Fibroblast of skin of scalp (primary cell): Measurements from ENCODE around the gene CLNK.
"Not testable (repeated sequence)": the region's sequence is repeated elsewhere in the genome, so short reads cannot be mapped to it uniquely, and the experiment has no call there.

ENCODE experiments used
- DNase-seq: peaks from one replicate; pipeline ENCODE4 v3.0.0-alpha.2; 2013

CLNK gene

DNA sequence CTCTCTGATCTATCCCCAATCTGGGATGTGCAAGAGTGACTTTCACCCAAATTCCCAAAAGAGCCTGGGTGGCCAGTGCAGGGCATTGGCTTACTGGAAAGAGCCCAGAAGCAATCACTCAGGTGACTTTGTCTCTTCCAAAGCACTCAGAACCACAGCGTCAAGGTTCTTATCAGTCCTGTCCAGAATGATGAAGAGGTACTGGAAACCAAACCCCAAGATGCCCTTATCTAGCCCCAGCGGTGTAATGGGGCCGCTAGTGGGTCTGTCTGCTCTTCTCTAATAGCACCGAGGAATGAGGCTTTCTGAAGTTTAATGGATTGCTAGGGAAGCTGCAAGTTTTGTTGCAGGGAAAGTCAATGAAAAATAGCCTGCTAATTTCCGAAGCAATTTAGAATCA, 21.6 kb downstream of the CLNK start:
- DNase-seq = no peak

DNA sequence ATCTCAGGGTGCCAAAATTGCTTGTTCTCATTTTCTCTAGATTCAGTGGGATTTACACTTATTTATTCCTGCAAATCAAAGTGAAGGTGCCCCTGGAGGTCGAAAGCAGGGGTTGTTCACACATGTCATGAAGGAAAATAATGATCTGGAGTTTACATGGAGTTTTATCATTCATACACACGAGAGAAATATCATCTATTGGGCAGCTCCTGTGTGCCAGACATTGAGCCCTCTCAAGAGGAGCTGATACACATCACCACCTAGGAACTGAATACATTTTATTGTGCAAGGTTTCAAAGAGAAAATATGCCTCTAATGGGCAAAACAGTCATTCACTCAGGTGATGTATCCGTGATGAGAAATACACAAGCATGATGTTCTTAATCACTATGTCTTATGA, 23.5 kb downstream of the CLNK start:
- no peak for DNase-seq

DNA sequence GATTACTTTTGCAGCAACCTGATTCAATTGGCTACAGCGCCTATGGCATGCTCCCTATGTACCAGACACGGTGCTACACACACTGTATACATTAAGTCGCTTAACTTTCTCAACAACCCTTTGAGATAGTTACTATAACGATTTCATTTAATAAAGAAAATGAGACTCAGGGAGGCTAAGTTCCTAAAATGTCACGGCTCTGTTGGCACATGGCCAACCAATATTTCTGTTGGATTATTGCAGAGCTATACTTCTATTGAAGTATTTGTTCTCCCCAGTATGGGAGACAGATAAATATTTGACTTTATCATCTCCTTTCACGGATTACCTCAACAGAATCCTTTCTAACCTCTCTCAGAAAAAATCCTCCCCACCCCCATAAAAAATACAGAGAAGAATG, 25.3 kb downstream of the CLNK start:
- no peak for DNase-seq

DNA sequence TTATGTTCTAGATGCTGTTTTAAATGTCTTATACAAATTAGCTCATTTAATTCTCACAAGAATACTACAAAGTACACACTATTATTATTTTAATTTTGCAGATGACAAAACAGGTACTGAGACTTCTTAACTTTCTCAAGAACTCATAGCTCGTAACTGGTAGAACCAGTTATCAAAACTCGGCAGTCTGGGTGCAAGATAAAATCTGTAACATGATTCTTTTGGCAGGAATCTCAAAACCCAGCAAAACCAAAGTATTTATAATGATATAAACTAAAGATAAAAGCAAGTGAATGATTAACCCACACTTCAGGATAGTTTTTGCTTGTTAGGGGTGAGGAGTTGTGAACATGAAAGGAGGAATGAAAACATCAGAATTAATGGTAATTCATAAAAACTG, 27.6 kb downstream of the CLNK start:
- DNase-seq = no peak

DNA sequence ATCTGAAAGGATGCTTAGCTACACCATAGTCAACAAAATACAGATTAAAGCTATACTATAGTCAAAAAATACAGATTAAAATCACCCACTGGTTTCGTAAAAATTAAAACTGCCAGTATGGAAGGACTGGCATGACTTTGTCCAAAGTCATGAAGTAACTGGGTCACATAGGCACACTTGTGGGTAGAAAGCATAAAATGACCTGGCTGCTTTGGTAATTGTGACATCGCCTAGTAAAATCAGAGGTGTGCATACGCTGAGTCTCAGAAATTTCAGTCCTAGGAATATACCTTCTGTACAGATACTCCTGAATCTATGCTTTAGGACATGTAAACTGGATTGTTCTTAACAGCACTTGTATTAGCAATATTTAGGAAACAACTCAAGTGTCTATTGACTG, 28.1 kb downstream of the CLNK start:
- DNase-seq = no peak

DNA sequence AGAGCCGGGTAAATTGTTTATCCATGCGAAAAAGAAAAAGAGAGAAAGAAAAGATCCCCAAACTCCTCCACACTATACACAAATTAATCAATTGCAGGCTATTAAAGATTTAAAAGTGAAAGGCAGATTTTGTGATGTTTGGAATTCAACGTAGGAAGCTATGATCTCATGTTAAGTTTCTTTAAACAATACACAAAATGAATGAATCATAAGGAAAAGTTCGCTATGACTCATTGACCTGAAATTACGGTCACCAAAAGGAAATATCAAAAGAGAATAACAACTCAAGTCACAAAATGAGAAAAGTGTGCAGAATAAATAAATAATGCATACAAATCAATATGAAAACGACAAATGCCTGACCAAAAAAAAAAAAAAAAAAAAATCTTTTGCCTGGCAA, 28.6 kb downstream of the CLNK start:
- peak; percentile 54 for DNase-seq

DNA sequence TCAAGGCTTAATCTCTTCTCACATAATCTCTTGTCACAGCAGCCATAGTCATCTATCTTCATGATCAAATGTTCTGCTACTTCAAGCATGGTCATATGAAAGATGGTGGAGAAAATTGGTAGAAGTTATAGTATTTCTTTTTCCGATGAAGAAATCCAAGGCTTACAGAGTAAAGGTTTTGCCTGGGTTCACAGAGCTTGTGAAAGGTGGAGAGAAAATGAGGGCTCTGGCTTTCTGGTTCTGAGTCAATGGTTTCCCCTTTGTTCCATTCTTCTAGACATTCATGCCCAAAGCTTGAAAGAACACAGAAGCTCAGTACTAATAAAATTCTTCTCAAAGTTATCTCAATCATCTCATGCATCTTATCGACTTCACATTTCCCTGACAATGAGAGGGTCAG, 36.1 kb downstream of the CLNK start:
- no peak for DNase-seq

DNA sequence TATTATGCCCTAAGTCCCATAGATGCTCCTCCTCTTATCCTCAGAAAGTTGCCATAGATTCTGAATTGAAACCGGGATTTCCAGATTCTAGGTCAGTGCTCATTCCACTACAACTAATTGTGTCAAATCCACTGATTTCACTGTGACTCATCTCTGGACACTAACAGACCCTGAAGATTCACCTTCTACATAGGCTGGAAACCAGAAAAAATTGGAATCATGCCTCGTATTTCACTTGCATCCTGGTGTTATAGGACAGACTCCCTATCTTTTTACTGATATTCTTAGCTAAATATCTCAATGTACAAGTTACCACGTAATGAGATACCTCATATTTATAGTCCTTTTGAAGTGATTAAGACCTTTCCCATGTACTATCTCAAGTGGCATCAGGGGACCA, 36.7 kb downstream of the CLNK start:
- no peak for DNase-seq

DNA sequence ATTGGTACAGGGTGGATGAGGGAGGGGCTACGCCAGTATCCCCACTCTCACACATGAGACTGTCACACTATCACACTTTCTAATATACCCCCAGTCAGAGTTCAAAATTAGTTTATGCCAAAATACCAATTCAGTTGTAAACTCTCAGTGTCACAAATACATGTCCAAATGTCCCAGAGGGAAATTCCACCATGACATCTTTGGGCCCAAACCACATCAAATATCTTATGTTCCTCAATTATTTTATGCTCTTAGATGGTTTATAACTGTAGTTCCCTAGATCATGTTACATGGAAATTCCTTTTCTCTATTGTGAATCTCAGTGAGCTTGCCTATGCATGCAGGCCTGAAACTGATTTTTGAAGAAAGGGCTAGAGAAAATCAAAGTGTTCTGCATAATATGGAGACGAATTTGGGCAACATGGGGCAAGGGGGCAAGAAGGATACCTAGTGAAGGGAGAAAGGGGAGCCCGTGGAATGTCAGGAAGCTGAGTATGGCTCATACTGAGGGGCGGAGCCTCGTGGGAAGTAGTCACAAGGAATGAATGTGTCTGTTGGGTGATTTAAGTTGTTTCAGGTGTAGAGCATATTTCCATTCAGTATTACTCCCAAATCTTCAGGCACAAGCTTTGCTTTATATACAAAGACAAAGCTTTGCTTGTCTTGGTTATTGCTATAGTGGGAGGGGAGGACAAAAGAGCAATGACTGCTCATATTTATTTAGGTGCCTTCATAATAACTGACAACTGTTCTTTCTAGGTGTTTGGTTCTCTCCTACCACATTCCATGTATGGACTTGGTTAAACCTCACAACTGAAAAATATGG, 40.8 kb downstream of the CLNK start:
- no peak for DNase-seq

DNA sequence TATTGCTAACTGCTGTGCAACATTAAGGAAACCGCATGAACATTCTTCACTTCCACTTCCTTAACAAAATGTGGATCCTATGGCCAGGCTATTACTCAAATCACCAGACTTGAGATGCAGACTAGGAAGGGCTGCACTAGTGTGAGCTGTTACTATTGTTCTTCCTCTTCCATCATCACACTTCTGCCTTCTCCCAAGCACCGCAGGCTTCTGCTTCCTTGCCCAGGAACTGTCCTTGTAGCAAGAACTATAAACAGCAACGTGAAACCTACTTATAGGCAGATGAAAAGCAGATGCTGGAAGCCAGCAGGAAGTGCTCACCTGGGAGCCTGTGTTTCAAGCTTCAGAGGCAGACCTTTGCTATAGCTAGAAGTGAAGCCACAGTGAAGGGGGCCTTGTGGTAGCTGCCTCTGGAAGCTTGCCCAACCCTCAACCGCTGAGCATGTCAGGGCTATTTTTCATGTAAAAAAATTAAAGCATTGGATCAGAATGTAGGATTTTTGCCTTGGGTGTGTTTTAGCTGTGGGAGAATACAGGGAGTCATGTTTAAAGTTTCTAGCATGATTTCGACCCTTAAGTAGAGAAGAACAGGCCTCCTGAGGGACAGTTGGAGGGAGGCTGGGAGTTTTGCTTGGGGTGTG, 43.9 kb downstream of the CLNK start:
- peak; percentile 83 for DNase-seq

DNA sequence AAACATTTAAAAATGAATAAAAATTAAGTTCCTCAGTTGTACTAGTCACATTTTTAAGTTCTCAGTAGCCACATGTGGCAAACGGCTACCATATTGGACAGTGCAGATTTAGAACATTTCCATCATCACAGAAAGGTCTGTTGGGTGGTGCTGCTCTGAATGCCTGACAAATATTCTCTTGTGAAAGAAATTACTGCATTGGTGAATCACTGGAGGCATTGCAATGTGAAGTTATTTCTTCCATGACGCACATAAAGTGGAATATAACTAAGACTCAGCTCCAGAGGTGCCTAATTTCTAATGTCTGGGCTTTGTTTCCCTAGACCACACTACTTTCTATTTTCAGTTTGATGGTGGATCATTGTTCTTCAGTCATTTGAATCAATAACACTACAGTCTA, 44.9 kb downstream of the CLNK start:
- peak; percentile 70 for DNase-seq

DNA sequence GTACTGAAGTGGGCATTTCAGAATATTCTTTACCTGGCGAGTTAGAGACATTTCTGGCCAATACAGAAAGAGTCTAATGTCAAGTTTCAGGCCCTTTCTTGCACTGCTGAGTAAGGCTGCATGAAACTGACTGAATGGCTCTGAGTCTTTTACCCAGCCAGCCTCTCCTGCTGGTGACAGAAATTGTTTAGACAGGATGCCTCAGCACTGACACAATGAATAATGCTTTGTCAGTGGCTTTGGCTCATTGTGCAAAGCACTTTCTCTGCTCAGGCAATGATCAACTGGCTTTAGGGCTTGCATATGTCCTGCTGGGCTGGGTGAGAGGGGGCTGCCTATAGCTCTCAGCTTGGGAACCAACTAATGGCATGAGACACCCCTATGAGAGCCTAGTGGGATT, 45.5 kb downstream of the CLNK start:
- DNase-seq = peak; percentile 54

DNA sequence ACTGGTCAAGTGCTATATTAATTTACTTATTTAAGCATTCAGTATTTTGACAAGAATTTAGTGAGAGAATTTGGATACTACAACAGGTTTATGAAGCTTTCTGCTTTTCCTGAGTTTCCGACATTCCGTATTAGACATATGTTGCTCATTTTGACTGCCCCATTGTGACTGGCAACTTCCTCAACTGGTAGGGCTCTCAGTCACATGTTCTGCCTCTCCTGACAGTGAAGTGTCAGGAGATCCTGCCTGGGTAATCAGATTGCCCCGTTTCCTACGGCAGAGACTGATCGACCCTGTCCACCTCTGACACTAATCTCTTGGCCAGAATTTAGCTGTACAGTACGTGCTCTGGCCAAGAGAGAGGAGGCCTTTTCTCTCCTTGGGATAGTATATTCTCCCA, 49.5 kb downstream of the CLNK start:
- DNase-seq = no peak

DNA sequence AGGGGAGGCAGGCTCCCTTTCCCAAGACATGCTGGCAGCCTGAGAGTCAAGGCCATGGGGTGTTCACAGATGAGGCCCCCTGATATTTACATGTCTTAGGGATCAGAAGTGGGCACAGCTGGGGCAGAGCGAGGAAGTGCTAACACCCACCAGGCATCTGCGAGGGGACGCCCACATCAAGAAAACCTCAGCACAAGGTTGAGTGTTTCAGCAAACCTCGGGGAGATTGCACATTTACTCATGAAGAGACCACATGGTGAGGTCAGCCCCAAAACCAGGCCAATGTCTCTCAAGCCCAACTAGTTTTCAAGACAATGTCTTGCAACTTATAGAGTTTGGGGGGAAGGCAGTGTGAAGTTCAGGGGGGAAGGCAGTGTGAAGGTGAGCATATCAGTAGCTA, 55.2 kb downstream of the CLNK start:
- no peak for DNase-seq

DNA sequence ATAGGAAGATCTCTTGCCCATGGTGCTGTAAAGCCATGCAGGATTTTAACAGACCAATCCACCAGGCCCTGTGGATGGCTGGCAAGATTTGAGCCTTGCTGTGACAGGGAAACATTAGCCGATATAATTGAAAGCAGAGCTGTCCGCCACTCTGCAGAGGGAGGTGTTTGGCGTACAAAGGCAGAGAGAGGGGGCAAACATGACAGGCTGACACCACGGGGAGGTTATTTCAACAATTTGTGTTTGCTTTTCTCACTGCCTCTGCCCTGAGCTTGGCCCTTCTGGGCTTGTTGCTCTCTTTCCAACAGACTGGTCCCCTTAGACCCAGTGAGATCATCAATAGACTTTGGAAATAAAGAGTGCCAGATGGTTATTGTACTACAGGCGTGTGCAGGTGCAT, 59.4 kb downstream of the CLNK start:
- DNase-seq = peak; percentile 65

DNA sequence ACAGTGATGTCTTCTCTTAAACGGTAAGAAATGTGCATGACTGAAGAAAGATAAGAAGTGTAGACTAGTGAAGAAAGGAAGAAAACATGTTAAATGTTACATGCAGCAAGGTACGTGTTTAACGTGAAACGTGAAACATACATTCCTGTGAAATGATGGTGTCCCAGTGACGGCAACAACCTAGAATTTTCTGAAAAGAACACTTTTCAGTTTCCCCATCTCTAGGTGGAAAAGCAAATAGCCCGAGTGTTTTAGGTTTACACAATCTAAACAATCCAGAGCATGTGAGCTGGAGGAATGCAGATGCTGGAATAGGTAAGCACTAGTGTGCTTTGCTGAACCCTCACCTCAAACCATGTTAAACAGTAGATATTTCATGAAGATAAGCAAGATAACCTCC, 60.7 kb downstream of the CLNK start:
- no peak for DNase-seq

DNA sequence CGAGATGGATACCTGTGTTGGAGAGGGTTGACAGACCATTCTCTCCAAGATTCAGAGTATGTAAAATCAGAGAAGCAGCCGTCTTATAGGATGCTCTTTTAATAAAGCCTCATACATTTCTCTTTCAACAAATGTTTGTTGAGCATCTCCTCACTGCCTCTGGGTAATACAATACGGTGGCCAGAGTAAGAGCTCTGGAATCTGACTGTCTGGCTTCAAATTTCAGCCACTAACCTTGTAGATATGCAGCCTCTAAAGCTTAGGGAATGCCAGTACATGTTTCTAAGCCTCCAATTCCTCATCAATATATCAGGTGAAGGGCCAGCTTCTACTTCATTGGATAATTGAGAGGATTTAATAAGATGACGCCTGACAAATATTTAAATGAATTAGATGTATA, 61.3 kb downstream of the CLNK start:
- DNase-seq = peak; percentile 59

DNA sequence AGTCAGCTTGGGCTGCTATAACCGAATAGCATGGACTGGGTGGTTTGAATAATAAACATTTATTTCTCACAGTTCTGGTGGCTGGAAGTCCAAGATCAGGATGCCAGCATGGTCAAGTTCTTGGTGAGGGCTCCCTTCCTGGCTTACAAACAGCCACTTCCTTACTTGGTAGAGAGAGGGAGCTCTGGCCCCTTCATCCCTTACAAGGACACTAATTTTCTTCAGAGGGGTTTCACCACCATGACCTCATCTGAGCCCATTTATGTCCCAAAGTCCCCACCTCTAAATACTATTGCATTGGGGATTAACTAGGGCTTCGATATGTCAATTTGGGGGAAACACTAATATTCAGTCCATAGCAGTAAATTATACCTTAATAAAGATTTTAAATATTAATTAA, 61.8 kb downstream of the CLNK start:
- no peak for DNase-seq

DNA sequence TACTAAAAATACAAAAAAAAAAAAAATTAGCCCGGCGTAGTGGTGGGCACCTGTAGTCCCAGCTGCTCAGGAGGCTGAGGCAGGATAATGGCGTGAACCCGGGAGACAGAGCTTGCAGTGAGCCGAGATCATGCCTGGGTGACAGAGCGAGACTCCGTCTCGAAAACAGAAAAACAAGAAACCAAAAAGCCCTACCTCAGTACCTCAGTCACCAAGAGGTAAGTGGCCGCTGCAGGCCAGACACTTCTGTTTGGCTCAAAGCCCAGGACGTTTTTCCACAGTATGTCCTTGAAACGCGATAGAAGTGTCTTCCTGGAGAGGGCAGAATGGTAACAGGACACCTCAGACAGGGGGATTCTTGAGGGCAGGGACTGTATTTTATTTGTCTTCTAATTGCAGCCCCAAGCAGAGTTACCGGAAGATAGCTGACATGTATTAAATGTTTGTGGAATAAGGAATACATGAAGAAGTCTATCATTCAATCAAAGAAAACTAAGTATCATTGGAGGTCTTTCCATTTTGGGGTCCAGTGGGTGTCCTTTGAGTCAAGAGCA, 63.6 kb downstream of the CLNK start:
- no peak for DNase-seq

DNA sequence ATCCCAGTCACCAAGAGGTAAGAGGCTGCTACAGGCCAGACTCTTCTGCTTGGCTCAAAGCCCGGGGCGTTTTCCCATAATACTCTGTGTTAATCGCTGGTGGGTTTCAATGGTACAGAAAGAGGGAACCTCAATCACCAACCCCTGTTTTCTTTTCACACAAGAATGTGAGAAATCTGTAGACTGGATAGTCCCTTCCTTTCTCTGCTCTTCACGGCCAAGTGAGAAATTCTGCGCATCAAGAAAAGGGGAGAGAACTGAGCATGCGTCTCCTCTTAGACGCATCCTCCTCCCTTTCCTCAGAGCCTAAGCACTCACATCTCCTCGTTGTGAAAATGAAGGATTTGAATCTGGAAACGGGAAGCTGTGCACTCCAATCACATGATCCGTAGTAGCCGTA, 64.7 kb downstream of the CLNK start:
- DNase-seq = no peak

DNA sequence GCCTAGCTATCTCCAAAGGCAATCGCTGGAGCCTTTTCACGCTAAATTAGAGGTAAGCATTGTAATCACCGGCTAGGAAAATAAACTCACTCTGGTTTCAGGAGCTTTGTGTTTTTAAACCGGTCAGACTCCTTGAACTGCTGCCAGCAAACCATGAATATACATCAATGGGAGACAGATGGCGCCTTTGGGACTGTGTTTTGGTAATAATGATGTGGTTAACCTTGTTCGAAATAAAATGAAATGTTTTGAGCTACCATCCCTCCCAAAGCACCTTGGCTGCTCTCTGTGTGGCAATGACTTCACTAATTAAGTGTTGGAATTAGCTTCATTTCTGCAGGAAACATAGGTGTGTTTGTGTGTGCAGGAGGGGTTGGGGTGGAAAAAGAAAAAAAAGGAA, 65.3 kb downstream of the CLNK start:
- DNase-seq = peak; percentile 56

DNA sequence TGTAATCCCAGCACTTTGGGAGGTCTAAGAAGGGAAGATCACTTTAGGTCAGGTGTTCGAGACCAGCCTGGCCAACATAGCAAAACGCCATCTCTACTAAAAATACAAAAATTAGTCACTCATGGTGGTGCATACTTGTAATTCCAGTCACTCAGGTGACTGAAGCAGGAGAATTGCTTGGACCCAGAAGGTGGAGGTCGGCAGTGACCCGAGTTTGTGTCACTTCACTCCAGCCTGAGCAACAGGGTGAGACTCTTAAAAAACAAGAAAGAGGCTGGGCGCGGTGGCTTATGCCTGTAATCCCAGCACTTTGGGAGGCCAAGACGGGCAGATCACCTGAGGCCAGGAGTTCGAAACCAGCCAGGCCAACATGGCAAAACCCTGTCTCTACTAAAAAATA, 69.6 kb downstream of the CLNK start:
- DNase-seq = not testable (repeated sequence)

DNA sequence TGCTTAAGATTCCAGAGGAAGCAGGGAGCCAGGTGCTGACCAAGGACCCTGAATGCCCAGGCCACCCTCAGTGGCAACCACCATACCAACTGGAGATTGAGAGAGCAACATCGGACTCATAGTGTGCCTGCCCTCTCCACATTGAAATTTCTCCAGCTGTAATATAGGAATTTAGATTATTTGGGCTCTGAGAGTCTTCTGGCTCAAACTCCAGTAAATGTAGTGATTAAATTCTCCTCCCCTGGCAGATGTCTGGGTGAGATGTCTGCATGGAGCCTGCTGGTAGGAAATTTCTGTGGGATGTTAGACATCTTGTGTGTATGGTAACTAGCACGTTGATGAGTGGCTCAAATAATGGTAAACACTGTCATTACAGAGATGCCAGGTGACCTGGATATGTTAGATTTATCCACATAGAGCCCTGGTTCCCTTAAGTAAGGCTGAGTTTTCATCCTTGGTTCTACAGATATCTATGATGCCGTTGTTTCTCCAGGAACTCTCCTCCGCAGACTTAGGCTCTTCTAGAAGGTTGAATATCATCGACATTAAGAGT, 70.6 kb downstream of the CLNK start:
- DNase-seq = no peak

DNA sequence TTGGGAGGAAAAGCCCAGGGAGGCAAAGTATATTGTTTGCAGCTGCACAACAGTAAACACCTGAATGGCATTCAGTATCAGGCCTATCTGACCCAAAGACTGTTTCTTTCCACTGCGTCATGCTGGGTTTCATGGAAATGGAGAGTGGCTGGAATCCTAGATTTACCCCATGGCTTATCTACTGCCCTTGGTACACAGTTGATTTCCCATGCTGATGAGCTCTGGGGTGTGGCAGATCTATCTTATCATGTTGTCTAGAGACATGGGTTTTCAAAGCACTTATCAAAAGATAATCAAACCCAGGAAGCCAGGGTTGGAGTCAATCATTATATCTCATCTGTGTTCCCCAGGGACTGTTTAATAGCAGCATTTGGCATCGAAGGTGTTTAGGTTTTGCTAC, 72.1 kb downstream of the CLNK start:
- no peak for DNase-seq
